Measurements from ENCODE around the gene VTCN1.

Gene VTCN1

DNA sequence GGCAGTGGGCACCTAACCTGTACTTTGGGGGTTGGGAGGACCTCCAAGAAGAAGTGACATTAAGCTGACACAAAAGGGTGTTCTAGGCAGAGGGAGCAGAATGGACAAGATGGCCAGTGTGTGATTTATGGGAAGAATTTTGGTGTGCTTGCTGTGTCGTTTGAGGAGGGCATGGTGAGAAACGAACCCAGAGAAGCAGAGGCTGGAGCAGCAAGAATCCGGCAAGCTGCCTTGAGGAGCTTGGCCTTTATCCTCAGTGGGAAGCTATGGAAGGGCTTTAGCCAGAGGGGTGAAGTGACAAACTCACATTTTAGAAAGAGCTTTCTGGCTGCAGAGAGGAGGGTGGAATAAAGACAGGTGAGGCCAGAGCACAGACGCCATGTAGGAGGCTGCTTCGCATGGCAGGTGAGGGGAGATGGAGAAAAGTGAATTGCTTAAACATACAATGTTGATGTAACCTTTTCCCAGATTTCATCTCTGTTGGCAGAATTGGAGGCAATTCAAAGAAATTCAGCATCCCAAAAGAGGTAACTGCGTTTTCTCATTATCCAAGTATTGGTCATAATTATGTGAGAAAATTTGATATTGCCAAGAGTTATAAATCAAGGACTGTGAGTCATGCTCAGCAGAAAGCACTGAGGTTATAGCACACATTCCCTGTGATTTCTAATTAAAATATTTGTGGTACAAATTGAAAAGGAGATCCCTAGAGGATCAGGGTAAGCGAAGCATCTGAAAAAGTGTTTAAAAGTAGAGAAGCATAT lies 115.7 kb downstream of the VTCN1 start:
- TF ChIP-seq, protein P1, sequence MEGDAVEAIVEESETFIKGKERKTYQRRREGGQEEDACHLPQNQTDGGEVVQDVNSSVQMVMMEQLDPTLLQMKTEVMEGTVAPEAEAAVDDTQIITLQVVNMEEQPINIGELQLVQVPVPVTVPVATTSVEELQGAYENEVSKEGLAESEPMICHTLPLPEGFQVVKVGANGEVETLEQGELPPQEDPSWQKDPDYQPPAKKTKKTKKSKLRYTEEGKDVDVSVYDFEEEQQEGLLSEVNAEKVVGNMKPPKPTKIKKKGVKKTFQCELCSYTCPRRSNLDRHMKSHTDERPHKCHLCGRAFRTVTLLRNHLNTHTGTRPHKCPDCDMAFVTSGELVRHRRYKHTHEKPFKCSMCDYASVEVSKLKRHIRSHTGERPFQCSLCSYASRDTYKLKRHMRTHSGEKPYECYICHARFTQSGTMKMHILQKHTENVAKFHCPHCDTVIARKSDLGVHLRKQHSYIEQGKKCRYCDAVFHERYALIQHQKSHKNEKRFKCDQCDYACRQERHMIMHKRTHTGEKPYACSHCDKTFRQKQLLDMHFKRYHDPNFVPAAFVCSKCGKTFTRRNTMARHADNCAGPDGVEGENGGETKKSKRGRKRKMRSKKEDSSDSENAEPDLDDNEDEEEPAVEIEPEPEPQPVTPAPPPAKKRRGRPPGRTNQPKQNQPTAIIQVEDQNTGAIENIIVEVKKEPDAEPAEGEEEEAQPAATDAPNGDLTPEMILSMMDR (IDR thresholded peaks at IDR 0.05; ENCODE audit: low read depth, low read length, poor library complexity, severe bottlenecking): no peak
- TF ChIP-seq EZH2phosphoT487 (IDR thresholded peaks at IDR 0.05; ENCODE audit: borderline replicate concordance, low read length): no peak
- H3K27ac ChIP-seq (ENCODE audit: low read depth, low read length): no peak overlapping the region
- no peaks in the 10 kb centered on the region for H4K20me1 ChIP-seq (ENCODE audit: control insufficient read depth, insufficient read depth, low read depth, low read length)
- H3K4me3 ChIP-seq (ENCODE audit: low read length): no peak overlapping the region
- no peaks in the 10 kb centered on the region for H3F3A ChIP-seq (ENCODE audit: control insufficient read depth, insufficient read depth)
- no peaks in the 10 kb centered on the region for H3K27me3 ChIP-seq (ENCODE audit: control insufficient read depth, low read length)
- H3K9me2 ChIP-seq (replicated peaks; ENCODE audit: control insufficient read depth, low read length): no peaks in the 10 kb centered on the region
- H3K79me2 ChIP-seq (ENCODE audit: control insufficient read depth, low read length): no peaks in the 10 kb centered on the region
- peaks cover 5% of the 10 kb centered on the region for H3K4me1 ChIP-seq (ENCODE audit: control insufficient read depth, low read length)
- H3K36me3 ChIP-seq (ENCODE audit: control insufficient read depth, low read length): peaks cover 100% of the 10 kb centered on the region
- H3K4me2 ChIP-seq (ENCODE audit: low read length): no peak overlapping the region
- H3K9me3 ChIP-seq (ENCODE audit: control insufficient read depth, insufficient read depth, low read length): no peaks in the 10 kb centered on the region

DNA sequence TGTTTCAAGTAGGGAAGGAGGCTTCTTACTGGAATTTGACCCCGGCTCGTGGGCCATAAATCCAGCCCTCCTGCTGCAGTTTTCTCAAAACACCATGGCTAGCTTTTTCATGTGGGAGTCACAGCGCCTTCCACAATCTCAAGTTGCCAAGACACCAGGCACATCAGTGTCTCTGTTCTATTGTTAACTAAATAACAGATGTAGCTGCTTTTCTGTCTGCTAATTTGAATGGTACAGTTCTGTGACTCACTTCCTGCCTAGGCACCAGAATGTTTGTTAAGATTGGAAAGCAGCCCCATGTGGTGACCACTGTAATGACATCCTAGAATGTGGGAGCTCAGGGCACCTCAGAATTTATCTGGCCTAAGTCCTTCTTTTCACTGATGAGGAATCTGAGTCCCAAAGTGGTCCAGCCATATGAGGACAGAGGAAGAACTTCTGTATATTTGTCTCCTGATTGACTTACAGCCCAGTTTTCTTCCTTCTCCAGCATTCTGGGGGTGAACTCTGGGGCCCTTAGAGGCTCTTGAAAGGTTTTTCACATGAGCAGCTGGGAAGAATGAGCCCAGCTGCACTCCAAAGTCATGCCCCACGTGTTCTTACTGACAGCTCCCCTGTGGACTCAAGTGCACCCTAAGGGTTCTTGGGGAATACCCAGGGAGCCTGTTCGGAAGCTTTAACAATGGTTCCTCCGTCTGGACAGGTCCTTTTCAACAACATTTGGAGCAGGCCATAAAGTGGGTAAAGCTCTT lies 116.7 kb downstream of the VTCN1 start:
- Histone ChIP-seq H3K4me1 (ENCODE audit: control insufficient read depth, low read length) (peaks cover 5% of the 10 kb centered on the region), H3K4me3 (ENCODE audit: low read length) (no peak overlapping the region), H3F3A (ENCODE audit: control insufficient read depth, insufficient read depth) (no peaks in the 10 kb centered on the region), H4K20me1 (ENCODE audit: control insufficient read depth, insufficient read depth, low read depth, low read length) (no peaks in the 10 kb centered on the region), H3K9me2 (replicated peaks; ENCODE audit: control insufficient read depth, low read length) (no peaks in the 10 kb centered on the region), H3K4me2 (ENCODE audit: low read length) (no peak overlapping the region), H3K27me3 (ENCODE audit: control insufficient read depth, low read length) (no peaks in the 10 kb centered on the region), H3K9me3 (ENCODE audit: control insufficient read depth, insufficient read depth, low read length) (no peaks in the 10 kb centered on the region), H3K27ac (ENCODE audit: low read depth, low read length) (no peak overlapping the region), H3K79me2 (ENCODE audit: control insufficient read depth, low read length) (no peaks in the 10 kb centered on the region), H3K36me3 (ENCODE audit: control insufficient read depth, low read length) (peaks cover 98% of the 10 kb centered on the region)
- TF ChIP-seq, protein P1 (IDR thresholded peaks at IDR 0.05; ENCODE audit: low read depth, low read length, poor library complexity, severe bottlenecking): peak; percentile 39
- TF ChIP-seq EZH2phosphoT487 (IDR thresholded peaks at IDR 0.05; ENCODE audit: borderline replicate concordance, low read length): no peak

All from DOHH2 (cell line).